T1000 (cell line): ENCODE measurements around the gene PRR19.

Source experiments
- DNase-seq: peaks from one replicate; lab custom pipeline; 2025; ENCODE audit warnings: mixed read lengths; lab: John Stamatoyannopoulos, UW

The PRR19 gene

GRCh38 chr19:42271045-42271419 lies 30.9 kb upstream of the PRR19 start:
- DNase-seq = no peak

GRCh38 chr19:42271861-42272534 lies 29.9 kb upstream of the PRR19 start:
- DNase-seq = no peak

GRCh38 chr19:42272535-42272897 lies 29.4 kb upstream of the PRR19 start:
- DNase-seq = no peak

GRCh38 chr19:42272989-42273406 lies 28.9 kb upstream of the PRR19 start:
- no peak for DNase-seq

GRCh38 chr19:42273407-42274064 lies 28.4 kb upstream of the PRR19 start:
- no peak for DNase-seq

GRCh38 chr19:42274065-42274682 lies 27.8 kb upstream of the PRR19 start:
- DNase-seq = no peak

GRCh38 chr19:42275103-42275502 lies 26.8 kb upstream of the PRR19 start:
- DNase-seq = no peak

GRCh38 chr19:42275517-42275916 lies 26.4 kb upstream of the PRR19 start:
- no peak for DNase-seq

- DNase-seq = no peak
Observed at GRCh38 chr19:42276284-42276683, 25.6 kb upstream of the PRR19 start.

GRCh38 chr19:42276821-42277220 lies 25.1 kb upstream of the PRR19 start:
- no peak for DNase-seq

GRCh38 chr19:42277821-42278451 lies 24.0 kb upstream of the PRR19 start:
- DNase-seq = peak; percentile 14

GRCh38 chr19:42278452-42279154 lies 23.3 kb upstream of the PRR19 start:
- no peak for DNase-seq

GRCh38 chr19:42279155-42279901 lies 22.6 kb upstream of the PRR19 start:
- DNase-seq = no peak

- peak; percentile 79 for DNase-seq
Observed at GRCh38 chr19:42279902-42280814, 21.8 kb upstream of the PRR19 start.

GRCh38 chr19:42280815-42281145 lies 21.2 kb upstream of the PRR19 start:
- DNase-seq = no peak

GRCh38 chr19:42281146-42281826 lies 20.6 kb upstream of the PRR19 start:
- DNase-seq = peak; percentile 14

GRCh38 chr19:42281827-42282762 lies 19.8 kb upstream of the PRR19 start:
- no peak for DNase-seq

GRCh38 chr19:42282819-42283187 lies 19.1 kb upstream of the PRR19 start:
- no peak for DNase-seq
